ENCODE measurements around the gene TRPC4.
"Not testable (repeated sequence)": the region's sequence is repeated elsewhere in the genome, so short reads cannot be mapped to it uniquely, and the experiment has no call there.

TRPC4 gene

DNA sequence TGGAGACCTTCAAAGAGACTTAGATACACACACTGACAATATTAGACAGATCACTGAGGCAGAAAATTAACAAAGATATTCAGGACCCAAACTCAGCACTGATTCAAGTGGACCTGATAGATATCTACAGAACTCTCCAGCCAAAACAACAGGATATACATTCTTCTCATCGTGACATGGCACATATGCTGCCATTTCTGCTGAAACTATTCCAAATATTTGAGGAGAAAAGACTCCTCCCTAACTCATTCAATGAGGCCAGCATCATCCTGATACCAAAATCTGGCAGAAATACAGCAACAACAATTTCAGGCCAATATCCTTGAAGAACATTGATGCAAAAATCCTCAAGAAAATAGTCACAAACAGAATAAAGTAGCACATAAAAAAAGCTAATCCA is 53.3 kb downstream of the TRPC4 start:
- DNase-seq, result no peak

DNA sequence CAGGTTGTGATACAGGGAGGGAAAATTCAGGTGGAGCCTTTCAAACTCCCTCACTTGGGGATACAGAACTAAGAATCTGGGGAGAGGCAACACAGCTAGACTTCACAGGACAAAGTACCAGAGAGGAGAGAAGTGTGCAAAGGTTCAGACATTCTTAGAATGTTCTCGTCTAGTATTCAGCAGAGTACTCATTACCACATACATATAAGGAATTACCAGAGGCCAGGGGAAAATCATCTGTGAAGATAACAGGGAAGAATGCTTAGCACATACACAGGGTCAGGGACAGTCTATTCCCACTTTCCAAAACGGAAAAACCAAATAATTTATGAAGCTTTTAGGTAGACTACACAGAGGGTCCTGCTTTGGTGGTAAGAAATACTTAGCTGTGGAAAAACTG is 58.1 kb downstream of the TRPC4 start:
- DNase-seq, result no peak

DNA sequence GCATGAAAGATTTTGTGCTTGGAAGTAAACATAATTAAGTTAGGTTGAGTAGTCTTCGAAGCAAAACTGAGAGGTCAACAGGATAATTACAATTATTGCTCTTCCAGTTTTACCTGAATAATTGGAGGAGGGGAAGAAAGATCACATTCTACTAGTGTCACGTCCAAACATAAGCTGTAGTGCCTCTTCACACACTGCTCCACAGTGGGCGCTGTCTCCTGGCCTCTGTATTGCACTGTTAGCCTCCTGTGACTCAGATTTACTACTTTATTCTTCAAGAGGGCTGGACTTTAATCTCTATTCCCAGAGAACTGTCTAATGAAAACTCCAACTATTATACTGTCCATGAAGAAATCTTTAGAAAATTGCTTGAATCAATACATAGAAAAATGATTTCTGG is 62.9 kb downstream of the TRPC4 start:
- DNase-seq, result no peak

DNA sequence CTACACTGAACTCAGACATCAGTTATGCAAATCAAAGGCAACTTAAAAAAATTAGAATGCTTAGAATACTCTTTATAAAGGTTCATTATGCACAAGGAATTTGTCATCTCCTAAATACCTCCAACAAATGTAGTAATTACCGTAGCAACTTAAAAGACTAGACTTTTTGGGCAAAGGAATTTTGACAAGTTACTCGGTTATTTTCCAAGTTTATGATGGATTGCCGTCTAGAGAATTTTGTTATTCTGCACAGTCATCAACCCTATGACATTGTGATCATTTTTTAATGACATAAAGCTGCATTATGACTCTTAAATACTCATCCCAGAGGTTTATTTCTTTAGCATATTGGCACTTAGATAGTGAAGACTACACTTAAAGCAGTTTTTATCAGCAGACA is 71.9 kb downstream of the TRPC4 start:
- no peak for DNase-seq

DNA sequence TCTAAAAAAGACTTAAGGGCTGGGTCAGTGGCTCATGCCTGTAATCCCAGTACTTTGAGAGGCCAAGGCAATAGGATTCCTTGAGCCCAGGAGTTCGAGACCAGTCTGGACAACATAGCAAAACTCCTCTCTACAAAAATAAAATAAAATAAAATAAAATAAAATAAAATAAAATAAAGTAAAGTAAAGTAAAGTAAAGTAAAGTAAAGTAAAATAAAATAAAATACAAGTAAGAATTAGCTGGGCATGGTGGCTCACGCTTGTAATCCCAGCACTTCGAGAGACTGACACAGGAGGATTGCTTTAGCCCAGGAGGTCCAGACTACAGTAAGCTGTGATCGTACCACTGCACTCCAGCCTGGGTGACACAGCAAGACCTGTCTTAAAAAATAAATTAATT is 72.8 kb downstream of the TRPC4 start:
- DNase-seq, result not testable (repeated sequence)

DNA sequence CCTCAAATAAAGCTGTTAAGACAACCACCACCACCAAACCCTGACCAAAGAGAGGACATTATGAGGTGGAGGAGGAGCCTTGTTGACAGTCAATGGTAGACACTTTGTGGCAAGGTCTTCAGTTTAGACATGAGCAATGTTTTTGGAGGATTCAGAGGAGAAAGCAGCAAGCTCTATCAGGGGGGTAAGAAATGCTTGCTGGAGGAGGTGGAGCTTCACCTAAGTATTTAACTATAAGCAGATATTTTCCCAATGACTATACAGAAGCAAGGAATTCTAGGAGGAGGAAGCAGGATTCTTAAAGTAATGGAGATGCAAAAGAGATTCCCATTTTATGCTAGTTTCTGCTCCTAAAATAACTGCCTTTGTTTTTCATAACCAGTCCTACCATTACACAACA is 74.2 kb downstream of the TRPC4 start:
- no peak for DNase-seq

DNA sequence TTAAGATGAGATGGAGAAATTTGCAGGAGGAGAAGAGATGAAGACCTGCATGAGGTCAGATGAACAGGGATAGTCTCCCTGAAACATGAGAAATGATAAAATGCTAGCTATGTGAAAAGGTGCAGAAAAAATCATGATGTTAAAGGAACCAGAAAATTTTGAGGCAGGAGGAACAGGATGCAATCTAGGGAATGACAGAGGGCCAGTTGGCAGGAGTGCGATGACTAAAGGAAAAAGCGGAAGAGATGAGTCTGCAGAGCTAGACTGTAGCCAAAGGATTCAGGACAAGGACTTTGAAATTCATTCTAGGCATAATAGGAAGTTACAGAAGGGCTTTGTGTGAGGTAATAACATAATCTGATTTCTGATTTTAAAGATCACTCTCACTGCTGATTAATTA is 77.9 kb downstream of the TRPC4 start:
- DNase-seq, result no peak

DNA sequence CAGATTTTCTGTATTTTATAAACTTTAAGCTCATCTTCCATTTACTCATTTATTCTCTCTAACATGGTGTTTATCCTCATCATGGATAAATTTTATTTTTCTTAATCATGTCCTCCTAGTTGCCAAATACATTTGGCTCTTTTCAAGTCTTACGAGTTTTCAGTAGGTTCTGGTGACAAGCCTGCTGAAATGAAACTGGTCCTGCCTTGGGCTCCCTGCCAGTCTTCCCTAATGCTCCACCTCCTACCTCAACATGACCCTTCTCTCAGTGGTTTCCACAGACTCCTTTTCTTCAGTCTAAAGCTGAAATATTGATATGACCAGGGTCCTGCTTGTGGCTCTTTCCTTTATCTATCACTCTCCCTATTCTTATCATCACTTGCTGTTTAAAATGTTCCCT is 81.2 kb downstream of the TRPC4 start:
- no peak for DNase-seq

DNA sequence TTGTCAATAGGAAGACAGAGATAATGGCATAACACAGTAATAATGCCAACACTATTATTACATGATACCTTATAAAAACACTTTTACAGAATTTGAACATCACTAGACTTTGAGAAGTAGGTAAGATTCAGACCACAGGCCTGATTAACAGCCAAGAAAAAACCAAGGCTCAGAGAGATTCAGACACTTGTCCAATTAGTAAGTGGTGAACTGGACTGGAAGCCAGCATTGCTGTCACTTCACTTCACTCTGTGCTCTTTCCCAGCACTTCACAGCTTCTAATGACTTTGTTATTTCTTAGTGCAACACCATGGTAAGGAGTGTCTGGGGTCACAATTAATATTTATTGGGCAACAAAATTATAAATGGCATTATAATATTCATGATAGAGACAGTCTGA is 91.9 kb downstream of the TRPC4 start:
- DNase-seq, result no peak

DNA sequence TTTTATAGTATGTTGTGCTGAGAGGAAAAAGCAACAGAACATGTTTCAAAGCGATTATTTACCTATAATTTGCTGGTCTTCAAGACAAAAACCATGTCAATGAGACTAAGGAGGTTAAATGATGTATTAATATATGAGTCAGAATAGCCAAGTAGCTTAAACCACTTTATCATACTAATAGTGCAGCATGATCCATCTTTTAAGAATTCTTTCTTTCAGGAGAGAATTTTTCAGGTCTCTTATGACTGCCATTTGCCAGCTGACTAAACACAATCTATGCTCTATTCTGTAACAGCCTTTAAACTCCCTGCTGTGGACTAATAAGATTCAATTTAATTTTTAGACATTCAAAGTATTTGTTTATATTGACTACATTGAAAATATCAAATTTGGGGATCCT is 93.7 kb downstream of the TRPC4 start:
- DNase-seq, result no peak

DNA sequence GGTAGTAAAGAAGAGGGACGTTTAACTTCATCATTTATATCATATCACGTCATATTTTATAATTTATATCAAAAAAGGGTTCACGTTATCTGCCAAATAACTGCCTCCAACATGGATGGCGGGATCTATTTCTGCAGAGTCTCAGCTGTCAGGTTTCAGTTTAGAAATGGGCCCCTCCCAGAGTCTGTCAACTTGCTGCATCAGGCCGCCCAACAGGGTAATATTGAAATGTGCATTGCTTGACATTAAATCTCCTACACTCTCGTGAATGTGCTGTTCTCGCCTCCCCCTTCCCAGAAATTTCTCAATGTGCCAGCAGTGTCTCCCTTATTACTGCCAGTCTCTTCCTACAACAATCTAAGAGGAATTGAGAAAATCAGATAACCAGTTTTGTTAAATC is 96.9 kb downstream of the TRPC4 start:
- no peak for DNase-seq

DNA sequence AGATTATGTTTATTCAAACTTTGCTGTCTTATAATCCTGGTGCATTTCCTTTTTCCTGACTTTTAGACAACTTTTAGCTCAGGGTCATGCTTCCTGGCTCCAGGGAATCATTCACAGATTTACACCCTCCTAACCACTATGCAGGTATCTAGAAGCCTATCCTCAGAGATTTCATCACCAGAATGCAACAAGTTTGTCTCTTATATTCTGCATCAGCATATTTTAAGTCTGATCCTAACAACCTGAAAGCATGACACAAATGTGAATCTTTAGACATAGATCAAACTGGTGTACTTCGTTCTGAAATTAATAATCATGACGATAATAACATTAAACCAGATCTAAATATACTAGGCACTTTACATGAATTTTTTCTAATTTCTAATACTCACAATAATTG is 100.0 kb downstream of the TRPC4 start:
- no peak for DNase-seq

DNA sequence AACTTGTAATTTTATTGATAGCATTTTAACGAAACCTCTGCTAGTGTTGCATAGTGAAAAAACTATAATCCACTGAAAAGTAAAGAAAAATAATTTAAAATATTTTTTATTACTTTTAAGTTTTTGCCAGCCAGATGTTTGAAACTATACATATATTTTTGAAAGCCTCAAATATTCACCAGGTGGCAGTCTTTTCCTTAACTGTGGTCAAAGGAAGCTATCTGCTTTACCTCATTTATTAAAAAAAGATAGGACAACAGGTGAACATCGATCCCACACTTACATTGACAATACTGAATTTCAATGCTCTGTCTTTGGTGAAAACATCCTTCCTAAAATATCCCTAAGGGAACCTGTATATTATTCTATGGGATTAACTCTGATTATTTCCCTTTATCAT is 100.5 kb downstream of the TRPC4 start:
- DNase-seq, result no peak

DNA sequence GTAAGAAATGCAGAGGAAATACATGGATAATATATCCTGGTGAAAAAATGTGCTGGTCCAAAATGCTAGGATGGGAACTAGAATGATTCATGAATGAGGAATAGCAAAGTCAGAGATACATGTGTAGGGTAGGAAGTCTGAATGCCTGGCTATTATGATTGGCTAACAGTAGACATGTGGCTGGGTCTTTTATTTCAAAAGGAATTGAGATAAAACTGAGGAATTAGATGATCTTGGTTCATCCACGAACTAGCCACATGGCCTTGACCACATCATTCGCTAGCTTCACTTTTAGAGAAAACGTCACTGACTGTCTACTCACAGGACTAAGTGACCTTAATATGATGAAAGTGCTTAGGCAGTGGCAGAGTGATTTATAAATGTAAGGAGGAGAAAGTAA is 103.1 kb downstream of the TRPC4 start:
- DNase-seq, result no peak

DNA sequence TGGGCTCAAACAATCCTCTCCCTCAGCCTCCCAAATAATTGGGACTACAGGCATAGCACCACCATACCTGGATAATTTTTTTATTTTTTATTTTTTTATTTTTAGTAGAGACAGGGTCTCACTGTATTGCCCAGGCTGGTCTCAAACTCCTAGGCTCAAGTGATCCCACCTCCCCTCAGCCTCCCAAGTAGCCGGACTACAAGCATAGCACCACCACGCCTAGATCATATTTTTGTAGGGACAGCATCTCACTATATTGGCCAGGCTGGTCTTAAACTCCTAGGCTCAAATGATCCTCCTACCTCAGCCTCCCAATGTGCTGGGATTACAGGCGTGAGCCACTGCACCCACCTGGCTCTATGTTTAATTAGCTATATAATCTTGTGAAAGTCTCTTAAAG is 114.2 kb downstream of the TRPC4 start:
- no peak for DNase-seq

DNA sequence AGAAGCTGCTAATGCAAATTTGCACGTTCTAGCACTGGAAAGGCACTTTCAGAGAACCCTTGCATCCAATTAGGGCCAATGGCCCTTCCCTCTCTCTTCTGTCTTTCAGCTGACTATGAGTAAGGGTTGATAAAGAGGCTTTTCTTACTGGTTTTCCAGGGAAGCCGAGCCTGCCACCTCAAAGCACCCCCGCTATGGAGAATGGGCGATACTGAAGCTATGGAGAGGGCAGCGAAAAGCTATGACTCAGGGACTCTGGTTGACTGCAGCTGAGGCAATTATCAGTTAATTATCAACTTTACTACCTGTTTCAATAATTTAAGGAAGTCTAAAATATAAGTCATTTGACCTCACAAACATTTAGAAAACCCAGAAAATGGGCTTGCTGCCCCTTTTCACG is 115.8 kb downstream of the TRPC4 start:
- no peak for DNase-seq

DNA sequence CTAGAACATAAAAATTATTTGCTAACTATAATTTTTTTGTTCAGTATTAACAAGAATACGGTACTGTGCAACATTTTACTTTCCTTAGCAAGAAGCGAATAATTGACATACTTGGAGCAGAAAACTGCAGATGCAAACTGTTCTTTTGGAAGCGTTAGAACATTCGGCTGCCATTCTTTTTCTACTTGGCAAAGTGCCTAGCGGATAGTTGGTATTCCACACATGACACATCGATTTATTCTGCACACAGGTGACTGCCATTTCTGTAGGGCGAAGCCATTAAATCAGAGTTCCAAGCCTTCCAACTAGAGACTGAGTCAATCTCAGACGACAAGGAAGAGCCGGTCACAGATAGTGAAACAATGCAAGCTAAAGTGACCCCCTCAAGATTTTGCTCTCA is 117.4 kb downstream of the TRPC4 start:
- DNase-seq, result no peak

DNA sequence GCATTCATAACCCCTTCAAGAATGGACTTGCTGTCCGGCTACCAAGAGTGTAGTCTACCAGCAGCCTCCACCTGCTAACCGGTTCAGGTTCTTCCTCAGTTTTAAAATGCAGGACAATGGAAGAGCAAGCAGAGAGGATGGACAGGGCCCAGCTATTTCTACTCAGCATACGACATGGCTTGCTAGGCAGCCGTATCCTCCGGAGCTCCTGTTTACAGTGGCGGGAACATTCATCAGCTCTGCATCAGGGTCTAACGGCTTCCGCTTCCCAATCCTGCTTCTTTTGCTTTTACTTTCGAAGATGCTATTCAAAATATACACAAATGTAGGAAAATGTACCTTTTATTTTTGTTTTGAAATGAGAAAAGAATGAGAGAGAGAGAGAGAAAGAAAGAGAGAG is 118.5 kb downstream of the TRPC4 start:
- DNase-seq, result no peak

DNA sequence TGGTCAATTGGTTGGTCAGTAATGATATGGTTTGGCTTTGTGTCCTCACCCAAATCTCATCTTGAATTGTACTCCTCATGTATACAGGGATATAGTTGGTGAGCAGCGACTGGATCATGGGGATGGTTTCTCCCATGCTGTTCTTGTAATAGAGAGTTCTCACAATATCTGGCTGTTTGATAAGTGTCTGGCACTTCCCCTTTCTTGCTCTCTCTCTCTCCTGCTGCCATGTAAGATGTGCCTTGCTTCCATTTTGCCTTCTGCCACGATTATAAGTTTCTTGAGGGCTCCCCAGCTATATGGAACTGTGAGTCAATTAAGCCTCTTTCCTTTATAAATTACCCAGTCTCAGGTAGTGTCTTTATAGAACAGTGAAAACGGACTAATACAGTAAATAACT is 120.7 kb downstream of the TRPC4 start:
- DNase-seq, result no peak

DNA sequence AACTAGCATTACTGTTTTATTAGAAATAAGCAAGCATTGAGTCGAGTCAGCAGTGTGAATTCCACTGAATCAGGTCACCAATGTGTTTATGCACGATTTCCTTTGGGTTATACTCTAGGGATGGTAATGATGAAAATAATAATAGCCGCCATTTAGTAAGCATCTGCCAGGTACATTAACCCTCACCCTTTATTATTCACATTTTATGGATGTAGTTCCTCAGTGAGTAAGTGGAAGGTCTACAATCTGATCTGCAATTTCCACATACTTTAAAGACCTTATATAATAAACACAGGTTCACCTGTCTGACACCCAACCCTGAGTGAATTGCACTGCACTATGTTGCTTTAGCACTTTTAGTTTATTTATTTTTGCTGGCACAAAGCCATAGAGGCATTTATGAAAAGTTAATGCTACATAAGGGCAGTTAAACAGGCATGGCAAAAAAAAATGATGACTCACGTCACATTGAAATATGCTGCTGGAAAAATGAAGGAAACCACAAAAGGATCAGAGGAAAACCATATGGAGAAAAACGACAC is 122.4 kb downstream of the TRPC4 start:
- DNase-seq, result no peak

DNA sequence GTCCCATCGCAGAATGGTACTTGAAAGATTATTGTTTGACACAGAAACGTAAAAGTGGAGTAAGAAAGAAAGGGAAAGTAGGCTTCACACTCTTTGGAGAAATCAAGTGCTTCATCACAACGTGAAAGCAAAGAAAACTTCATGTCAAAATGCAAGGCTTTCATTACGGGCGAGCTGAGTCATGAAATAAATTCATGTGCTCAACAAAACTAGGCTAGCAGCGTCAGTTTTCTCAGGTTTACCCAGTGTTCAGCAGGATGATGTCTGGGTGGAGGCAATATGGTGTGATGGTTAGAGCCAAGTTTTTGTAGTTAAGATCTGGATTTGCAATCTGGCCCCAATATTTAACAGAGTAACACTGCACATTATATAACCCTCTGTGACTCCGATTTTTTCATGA is 128.0 kb downstream of the TRPC4 start:
- no peak for DNase-seq

DNA sequence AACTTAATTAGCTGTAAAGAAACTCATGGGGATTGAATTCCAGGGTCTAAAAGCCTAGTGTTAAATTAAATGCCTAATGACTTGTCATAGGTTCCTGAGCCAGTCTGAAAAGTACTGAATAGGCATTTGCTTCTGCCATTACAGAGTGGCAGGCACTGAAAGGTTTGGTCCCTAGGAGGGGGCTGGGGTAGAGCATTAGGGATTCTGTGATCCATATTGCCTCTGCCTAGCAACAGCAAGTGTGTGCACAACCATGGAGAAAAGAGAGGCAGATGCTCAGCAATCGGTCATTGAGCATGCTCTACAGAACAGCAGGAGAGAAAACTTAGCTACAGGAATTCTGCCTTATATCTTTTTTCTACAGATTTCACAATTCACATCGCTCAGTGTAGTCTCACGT is 133.5 kb downstream of the TRPC4 start:
- DNase-seq, result no peak

DNA sequence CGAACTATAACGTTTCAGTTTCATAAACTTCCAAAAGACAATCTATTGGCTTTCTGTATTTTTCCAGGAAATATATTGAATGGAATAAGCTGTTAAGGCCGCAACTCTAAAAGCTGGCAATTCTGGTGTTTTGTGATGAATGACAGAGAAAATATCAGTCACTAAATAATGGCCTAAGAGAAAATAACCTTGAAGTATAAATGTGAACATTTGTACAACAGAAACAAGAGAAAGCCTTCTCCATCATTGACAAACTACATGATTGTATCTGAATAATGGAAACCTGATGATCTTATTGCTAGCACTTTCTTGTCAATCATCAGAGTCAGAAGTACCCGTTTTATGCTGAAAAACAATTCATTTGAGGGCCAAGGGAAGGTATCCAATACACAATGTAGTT is 134.3 kb downstream of the TRPC4 start:
- DNase-seq, result no peak

DNA sequence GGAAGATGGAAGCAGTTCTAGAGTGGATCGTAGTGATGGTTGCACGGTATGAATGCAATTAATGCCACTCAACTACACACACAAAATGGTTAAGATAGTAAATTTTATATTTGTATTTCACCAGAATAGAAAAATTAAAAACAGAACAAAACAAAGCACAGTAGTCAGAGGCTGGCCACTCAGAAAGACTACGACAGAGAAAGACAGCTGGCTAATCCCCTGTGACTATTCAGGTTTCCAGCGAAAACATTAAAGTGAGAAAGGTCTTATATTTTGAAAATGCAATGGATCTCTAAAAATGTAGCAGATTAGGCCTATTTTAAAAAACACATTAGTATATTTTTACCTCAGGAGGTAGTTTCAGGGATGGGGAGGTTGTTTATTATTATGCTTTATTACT is 139.7 kb downstream of the TRPC4 start:
- DNase-seq, result no peak

DNA sequence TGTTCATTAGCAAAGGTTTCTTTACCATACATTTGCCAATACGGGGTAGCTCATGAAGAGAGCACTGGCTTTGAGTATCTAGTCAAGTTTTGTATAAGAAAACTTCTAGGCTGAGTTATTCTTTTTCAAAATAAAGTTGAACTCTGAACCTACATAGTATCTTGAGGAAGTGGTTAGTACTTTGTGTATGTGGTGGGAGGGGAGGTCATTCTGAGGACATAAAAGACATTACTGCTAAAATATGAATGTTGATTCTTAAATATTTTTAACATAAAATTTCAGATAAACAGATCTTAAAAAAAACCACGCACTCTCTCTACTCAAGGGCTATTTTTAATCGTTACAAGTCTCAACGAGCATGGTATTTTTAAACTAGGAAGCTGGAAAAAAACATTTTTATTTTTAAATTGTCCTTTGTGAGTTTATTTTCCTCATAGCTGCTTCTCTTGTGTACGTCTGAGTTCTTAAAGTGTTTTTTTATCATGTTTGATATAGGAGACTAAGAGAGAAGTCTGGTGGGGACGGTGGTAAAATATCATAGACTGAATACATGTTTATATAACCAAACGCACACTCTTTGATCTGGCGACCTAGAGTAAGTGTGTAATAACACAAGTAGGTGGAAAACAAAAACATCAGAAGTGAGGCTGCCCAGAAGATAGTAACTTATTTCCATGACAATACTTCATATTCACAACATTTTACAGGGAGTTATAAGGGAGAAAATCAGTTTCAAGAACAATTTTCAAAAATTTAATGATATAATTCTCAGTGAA is 153.0 kb downstream of the TRPC4 start:
- DNase-seq, result no peak

Data from CD4-positive, alpha-beta T cell treated with Interleukin-10 for 1 hour (primary cell).